Measurements from ENCODE around the gene MACROD2.

The MACROD2 gene

DNA sequence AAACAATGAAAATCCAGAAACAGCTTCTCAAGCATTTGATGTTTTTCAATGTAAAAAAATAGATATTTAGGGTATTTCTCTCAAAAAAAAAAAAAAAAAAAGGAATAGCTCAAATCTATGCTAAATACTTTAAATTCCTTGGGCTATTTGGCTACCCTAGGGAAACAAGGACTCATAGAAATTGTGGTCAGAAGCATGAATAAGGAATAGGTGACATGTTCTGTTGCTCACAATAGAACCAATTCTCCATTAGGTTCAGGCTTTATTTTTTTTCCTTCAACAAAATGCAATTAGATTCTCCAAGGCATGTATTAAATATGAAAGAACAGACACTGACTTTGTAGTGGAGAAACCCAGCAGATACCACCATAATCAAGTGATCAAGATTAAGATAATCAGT is 1246.4 kb downstream of the MACROD2 start:
- TF ChIP-seq ESRRG (CRISPR knock-in tag; IDR thresholded peaks at IDR 0.05): no peak
- peak; percentile 85 for TF ChIP-seq ISL1 (CRISPR knock-in tag; IDR thresholded peaks at IDR 0.05)

DNA sequence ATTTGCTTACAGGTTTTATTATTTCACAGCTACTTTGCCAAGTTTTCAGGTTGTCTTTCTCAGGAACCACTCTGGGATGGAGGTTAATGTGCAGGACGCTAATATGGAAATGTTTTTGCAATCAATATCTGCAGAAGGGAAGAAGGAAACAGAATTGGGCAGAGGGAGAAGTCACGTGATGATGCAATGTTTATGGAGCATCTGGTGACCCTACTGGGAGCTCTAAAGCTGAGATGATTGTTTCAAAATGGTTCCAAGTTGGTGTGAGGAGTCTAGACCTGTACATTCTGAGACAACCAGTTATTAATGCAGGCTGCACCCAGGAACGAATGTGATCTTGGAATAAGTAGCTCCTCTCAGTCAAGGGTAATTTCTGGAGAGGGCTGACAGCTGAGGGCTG is 1247.5 kb downstream of the MACROD2 start:
- TF ChIP-seq ZC3H10 (CRISPR knock-in tag; IDR thresholded peaks at IDR 0.05) (no peak), CSDC2 (CRISPR knock-in tag; IDR thresholded peaks at IDR 0.05) (no peak), ZFP30 (CRISPR knock-in tag; IDR thresholded peaks at IDR 0.05) (no peak)
- TF ChIP-seq, protein P1, sequence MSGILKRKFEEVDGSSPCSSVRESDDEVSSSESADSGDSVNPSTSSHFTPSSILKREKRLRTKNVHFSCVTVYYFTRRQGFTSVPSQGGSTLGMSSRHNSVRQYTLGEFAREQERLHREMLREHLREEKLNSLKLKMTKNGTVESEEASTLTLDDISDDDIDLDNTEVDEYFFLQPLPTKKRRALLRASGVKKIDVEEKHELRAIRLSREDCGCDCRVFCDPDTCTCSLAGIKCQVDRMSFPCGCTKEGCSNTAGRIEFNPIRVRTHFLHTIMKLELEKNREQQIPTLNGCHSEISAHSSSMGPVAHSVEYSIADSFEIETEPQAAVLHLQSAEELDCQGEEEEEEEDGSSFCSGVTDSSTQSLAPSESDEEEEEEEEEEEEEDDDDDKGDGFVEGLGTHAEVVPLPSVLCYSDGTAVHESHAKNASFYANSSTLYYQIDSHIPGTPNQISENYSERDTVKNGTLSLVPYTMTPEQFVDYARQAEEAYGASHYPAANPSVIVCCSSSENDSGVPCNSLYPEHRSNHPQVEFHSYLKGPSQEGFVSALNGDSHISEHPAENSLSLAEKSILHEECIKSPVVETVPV (CRISPR knock-in tag; IDR thresholded peaks at IDR 0.05): no peak
- ATAC-seq: no peak

More for the DNA sequence above, 1246.4 kb downstream of the MACROD2 start:
- ATAC-seq: no peak

DNA sequence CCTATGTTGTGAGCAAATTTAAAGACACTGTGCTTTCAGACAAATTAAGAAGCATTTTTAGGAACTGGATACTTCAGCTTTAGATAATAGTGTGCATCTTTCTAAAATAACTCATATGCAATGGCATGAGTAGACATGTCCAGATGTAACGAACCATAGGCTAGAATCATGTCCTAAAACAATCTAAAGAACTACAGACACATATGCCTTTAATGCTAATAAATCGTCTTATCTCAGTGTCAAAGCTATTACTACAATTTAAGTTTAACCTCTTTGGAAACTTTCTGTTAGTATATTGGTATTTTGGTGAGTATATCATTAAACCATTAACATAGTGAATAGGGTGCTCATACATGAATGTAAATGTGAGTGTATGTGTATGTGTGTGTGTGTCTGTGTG is 1250.6 kb downstream of the MACROD2 start:
- no peak for TF ChIP-seq ESRRG (CRISPR knock-in tag; IDR thresholded peaks at IDR 0.05)
- no peak for TF ChIP-seq ZC3H10 (CRISPR knock-in tag; IDR thresholded peaks at IDR 0.05)
- no peak for TF ChIP-seq PPARA (CRISPR knock-in tag; IDR thresholded peaks at IDR 0.05; ENCODE audit: borderline replicate concordance)
- no peak for TF ChIP-seq ZNF565 (CRISPR knock-in tag; conservative IDR thresholded peaks at IDR 0.05; ENCODE audit: low read depth)
- no peak for TF ChIP-seq RARB (CRISPR knock-in tag; IDR thresholded peaks at IDR 0.05)
- TF ChIP-seq ZNF70 (CRISPR knock-in tag; IDR thresholded peaks at IDR 0.05): no peak
- no peak for TF ChIP-seq CSDC2 (CRISPR knock-in tag; IDR thresholded peaks at IDR 0.05)
- TF ChIP-seq ZFP3 (CRISPR knock-in tag; IDR thresholded peaks at IDR 0.05): no peak
- no peak for TF ChIP-seq SNAI2 (CRISPR knock-in tag; IDR thresholded peaks at IDR 0.05)
- no peak for TF ChIP-seq TOX (CRISPR knock-in tag; IDR thresholded peaks at IDR 0.05; ENCODE audit: borderline replicate concordance)
- TF ChIP-seq, protein P2, sequence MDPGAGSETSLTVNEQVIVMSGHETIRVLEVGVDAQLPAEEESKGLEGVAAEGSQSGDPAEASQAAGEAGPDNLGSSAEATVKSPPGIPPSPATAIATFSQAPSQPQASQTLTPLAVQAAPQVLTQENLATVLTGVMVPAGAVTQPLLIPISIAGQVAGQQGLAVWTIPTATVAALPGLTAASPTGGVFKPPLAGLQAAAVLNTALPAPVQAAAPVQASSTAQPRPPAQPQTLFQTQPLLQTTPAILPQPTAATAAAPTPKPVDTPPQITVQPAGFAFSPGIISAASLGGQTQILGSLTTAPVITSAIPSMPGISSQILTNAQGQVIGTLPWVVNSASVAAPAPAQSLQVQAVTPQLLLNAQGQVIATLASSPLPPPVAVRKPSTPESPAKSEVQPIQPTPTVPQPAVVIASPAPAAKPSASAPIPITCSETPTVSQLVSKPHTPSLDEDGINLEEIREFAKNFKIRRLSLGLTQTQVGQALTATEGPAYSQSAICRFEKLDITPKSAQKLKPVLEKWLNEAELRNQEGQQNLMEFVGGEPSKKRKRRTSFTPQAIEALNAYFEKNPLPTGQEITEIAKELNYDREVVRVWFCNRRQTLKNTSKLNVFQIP (CRISPR knock-in tag; IDR thresholded peaks at IDR 0.05; ENCODE audit: borderline replicate concordance, low read depth): no peak
- TF ChIP-seq ARNTL (CRISPR knock-in tag; IDR thresholded peaks at IDR 0.05; ENCODE audit: borderline replicate concordance, low read depth): no peak
- TF ChIP-seq BACH2 (CRISPR knock-in tag; IDR thresholded peaks at IDR 0.05; ENCODE audit: borderline replicate concordance): no peak
- no peak for TF ChIP-seq TCF4 (CRISPR knock-in tag; IDR thresholded peaks at IDR 0.05; ENCODE audit: borderline replicate concordance)
- TF ChIP-seq ISL1 (CRISPR knock-in tag; IDR thresholded peaks at IDR 0.05): no peak
- no peak for TF ChIP-seq OSR1 (CRISPR knock-in tag; IDR thresholded peaks at IDR 0.05)
- TF ChIP-seq, protein P3, sequence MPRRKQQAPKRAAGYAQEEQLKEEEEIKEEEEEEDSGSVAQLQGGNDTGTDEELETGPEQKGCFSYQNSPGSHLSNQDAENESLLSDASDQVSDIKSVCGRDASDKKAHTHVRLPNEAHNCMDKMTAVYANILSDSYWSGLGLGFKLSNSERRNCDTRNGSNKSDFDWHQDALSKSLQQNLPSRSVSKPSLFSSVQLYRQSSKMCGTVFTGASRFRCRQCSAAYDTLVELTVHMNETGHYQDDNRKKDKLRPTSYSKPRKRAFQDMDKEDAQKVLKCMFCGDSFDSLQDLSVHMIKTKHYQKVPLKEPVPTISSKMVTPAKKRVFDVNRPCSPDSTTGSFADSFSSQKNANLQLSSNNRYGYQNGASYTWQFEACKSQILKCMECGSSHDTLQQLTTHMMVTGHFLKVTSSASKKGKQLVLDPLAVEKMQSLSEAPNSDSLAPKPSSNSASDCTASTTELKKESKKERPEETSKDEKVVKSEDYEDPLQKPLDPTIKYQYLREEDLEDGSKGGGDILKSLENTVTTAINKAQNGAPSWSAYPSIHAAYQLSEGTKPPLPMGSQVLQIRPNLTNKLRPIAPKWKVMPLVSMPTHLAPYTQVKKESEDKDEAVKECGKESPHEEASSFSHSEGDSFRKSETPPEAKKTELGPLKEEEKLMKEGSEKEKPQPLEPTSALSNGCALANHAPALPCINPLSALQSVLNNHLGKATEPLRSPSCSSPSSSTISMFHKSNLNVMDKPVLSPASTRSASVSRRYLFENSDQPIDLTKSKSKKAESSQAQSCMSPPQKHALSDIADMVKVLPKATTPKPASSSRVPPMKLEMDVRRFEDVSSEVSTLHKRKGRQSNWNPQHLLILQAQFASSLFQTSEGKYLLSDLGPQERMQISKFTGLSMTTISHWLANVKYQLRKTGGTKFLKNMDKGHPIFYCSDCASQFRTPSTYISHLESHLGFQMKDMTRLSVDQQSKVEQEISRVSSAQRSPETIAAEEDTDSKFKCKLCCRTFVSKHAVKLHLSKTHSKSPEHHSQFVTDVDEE (CRISPR knock-in tag; IDR thresholded peaks at IDR 0.05): no peak
- TF ChIP-seq, protein P1 (CRISPR knock-in tag; IDR thresholded peaks at IDR 0.05): no peak
- ATAC-seq: no peak

DNA sequence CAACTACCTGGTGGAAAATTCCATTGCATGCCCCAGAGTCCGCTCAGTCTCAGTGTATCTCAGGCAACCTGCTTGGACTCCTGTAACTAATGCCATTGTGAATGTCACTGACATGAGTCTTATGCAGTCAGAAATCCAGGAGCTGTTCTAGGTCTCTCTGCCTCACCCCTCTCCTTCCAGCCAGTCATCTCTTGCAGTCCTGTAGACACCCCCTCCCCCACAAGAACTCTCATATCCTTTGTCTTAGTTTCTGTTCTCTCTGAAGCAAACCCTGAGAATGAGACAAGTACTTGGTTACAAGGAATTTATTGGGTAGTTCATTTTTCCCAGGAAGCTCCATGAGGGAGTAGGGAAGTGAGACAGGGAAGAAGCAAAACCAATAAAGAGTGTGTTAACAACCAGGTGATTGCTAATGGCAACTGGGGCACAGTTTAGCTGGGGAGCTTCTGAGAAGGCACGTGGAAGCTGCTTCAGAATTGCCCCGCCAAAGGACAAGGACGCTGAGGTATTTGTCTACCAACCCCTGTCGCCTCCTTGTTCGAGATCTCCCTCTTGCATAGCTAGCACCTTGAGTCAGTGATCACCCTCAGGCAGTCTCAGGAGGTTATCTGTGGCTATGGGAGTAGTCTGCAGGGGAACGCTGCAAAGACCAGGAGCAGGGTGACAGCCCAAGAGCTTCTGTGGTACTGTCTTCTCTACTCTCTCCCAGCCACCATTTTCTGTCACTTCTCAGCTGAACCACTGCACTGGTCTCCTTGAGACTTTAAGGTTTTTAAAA is 1253.5 kb downstream of the MACROD2 start:
- no peak for ATAC-seq
- no peak for TF ChIP-seq ZC3H10 (CRISPR knock-in tag; IDR thresholded peaks at IDR 0.05)
- TF ChIP-seq ZFP3 (CRISPR knock-in tag; IDR thresholded peaks at IDR 0.05): no peak
- TF ChIP-seq ZFP30 (CRISPR knock-in tag; IDR thresholded peaks at IDR 0.05): no peak
- TF ChIP-seq, protein P4, sequence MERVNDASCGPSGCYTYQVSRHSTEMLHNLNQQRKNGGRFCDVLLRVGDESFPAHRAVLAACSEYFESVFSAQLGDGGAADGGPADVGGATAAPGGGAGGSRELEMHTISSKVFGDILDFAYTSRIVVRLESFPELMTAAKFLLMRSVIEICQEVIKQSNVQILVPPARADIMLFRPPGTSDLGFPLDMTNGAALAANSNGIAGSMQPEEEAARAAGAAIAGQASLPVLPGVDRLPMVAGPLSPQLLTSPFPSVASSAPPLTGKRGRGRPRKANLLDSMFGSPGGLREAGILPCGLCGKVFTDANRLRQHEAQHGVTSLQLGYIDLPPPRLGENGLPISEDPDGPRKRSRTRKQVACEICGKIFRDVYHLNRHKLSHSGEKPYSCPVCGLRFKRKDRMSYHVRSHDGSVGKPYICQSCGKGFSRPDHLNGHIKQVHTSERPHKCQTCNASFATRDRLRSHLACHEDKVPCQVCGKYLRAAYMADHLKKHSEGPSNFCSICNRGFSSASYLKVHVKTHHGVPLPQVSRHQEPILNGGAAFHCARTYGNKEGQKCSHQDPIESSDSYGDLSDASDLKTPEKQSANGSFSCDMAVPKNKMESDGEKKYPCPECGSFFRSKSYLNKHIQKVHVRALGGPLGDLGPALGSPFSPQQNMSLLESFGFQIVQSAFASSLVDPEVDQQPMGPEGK (CRISPR knock-in tag; IDR thresholded peaks at IDR 0.05; ENCODE audit: borderline replicate concordance): no peak
- TF ChIP-seq ESRRG (CRISPR knock-in tag; IDR thresholded peaks at IDR 0.05): no peak
- no peak for TF ChIP-seq ZNF8 (CRISPR knock-in tag; IDR thresholded peaks at IDR 0.05)
- TF ChIP-seq GLIS3 (CRISPR knock-in tag; IDR thresholded peaks at IDR 0.05): no peak
- TF ChIP-seq, protein P1 (CRISPR knock-in tag; IDR thresholded peaks at IDR 0.05): no peak
- TF ChIP-seq TCF4 (CRISPR knock-in tag; IDR thresholded peaks at IDR 0.05; ENCODE audit: borderline replicate concordance): no peak
- no peak for TF ChIP-seq PPARA (CRISPR knock-in tag; IDR thresholded peaks at IDR 0.05; ENCODE audit: borderline replicate concordance)
